HepG2 (cell line): Measurements from ENCODE around the gene TUBA4B. TPM values are rescaled to one million over a fixed set of nuclear protein-coding genes. Genes with fewer than 3 reads are reported as not detected.

Experiments
- ATAC-seq: fragments of 200-7000 bp; cut with Tn5 transposase; 3 replicates; pipeline ENCODE4 v1.9.1; 2020; ENCODE audit warnings: mild to moderate bottlenecking, moderate library complexity
- BruUV-seq: library from RNA; stranded (reverse); fragments of 400-500 nt; replicated peaks from 2 replicates; lab custom pipeline; 2021; lab: Mats Ljungman, UMichigan
- CTCF ChIA-PET: fragments of 300-600 bp; formaldehyde crosslinking; extraction: SDS; loops from one replicate; lab custom pipeline; 2021; ENCODE audit warnings: low total read pairs, inconsistent platforms, low intra/inter-chr PET ratio; lab: Yijun Ruan, JAX
- POLR2A ChIA-PET: fragments of 350-600 bp; sonication (Branson Sonifier 250); formaldehyde crosslinking; loops from one replicate; lab custom pipeline; 2020; ENCODE audit warnings: antibody characterized with exemption, inconsistent platforms; lab: Yijun Ruan, JAX
- DNase-seq: peaks from one replicate; pipeline ENCODE4 v3.0.0-alpha.2; 2015; ENCODE audit warnings: low spot score
- FAIRE-seq: peaks from 3 replicates; lab custom pipeline; 2011; peaks lifted over from hg19 to GRCh38; lab: Jason Lieb, UNC
- H2AFZ ChIP-seq: one replicate; pipeline ENCODE4 v1.6.1; 2011; ENCODE audit warnings: low read length, inconsistent platforms
- H3K27ac ChIP-seq: fragments of 300-600 bp; 3 replicates; pipeline ENCODE4 v1.8.0; 2011; ENCODE audit warnings: mixed run types, mild to moderate bottlenecking, mixed read lengths, low read length, inconsistent platforms; ENCODE audit not compliant: insufficient read depth; ENCODE audit errors: extremely low read length
- H3K27me3 ChIP-seq, 2 experiments: fragments of 200-600 bp in 1 of 2; 2 replicates in 1 of 2; 3 replicates in 1 of 2; pipeline versions ENCODE4 v1.6.0 to v1.8.0; 2011; ENCODE audit warnings: low read length in 2 of 2, mild to moderate bottlenecking in 2 of 2, moderate library complexity in 2 of 2, inconsistent platforms in 1 of 2; ENCODE audit not compliant: insufficient read depth in 2 of 2, control insufficient read depth in 1 of 2
- H3K36me3 ChIP-seq, 2 experiments: fragments of 200-600 bp in 1 of 2; replicated peaks in 1 of 2; 2 replicates in 1 of 2; 3 replicates in 1 of 2; pipeline versions ENCODE4 v1.5.1 to v1.8.0; 2011; ENCODE audit warnings: low read length in 2 of 2, inconsistent platforms in 1 of 2; ENCODE audit not compliant: insufficient read depth in 2 of 2, control insufficient read depth in 1 of 2
- H3K4me1 ChIP-seq: 2 replicates; pipeline ENCODE4 v1.5.1; 2012; ENCODE audit warnings: low read length, inconsistent platforms; ENCODE audit not compliant: insufficient read depth
- H3K4me2 ChIP-seq: 2 replicates; pipeline ENCODE4 v1.6.0; 2011; ENCODE audit warnings: low read depth, low read length, inconsistent platforms
- H3K4me3 ChIP-seq, 3 experiments: fragments of 200-600 bp in 1 of 3; sonication (generic), shearing (Covaris generic) in 1 of 3; replicated peaks in 1 of 3; 2 replicates each; pipeline ENCODE4 v1.5.1; 2011 to 2016; ENCODE audit warnings: low read length in 3 of 3, inconsistent platforms in 2 of 3, low read depth in 2 of 3, mild to moderate bottlenecking in 2 of 3, control low read depth in 1 of 3, mixed read lengths in 1 of 3; ENCODE audit not compliant: insufficient read depth in 1 of 3
- H3K79me2 ChIP-seq: one replicate; pipeline ENCODE4 v1.6.1; 2011; ENCODE audit warnings: low read length, inconsistent platforms; ENCODE audit not compliant: insufficient read depth
- H3K9ac ChIP-seq: 2 replicates; pipeline ENCODE4 v1.6.0; 2011; ENCODE audit warnings: mild to moderate bottlenecking, low read depth, low read length, inconsistent platforms; ENCODE audit not compliant: insufficient read depth
- H3K9me3 ChIP-seq: 2 replicates; pipeline ENCODE4 v1.5.1; 2012; ENCODE audit warnings: mild to moderate bottlenecking, low read length
- H4K20me1 ChIP-seq: 2 replicates; pipeline ENCODE4 v1.6.0; 2011; ENCODE audit warnings: inconsistent platforms, mild to moderate bottlenecking, low read length, moderate library complexity; ENCODE audit not compliant: insufficient read depth
- EED ChIP-seq: sonication (generic); formaldehyde crosslinking; IDR thresholded peaks from 2 replicates; pipeline ENCODE4 v1.5.0; 2020; ENCODE audit warnings: mild to moderate bottlenecking, missing genetic modification reagents
- ZBTB1 ChIP-seq: sonication (generic); formaldehyde crosslinking; IDR thresholded peaks from 2 replicates; pipeline ENCODE4 v1.4.0; 2020; ENCODE audit warnings: missing genetic modification reagents, borderline replicate concordance
- ZNF382 ChIP-seq: sonication (generic); formaldehyde crosslinking; IDR thresholded peaks from 2 replicates; pipeline ENCODE4 v1.5.0; 2020; ENCODE audit warnings: missing genetic modification reagents, mild to moderate bottlenecking, borderline replicate concordance
- WGBS: methylation state at CpG from one replicate; pipeline ENCODE4 v1.1.6; 2017; ENCODE audit warnings: low lambda C conversion rate; 5-methylcytosine and 5-hydroxymethylcytosine counted together
- in situ Hi-C: cut with HindIII; loops from 2 replicates; pipeline ENCODE4 v1.10.0; 2017; ENCODE audit warnings: low pct_unique_long_range_greater_than_20kb; ENCODE audit not compliant: extremely low pct_ligation_motif_present
- intact Hi-C: fragments of 100-400 bp; cut with micrococcal nuclease; formaldehyde crosslinking; loops from one replicate; pipeline ENCODE4 v1.10.0; 2022; ENCODE audit not compliant: unreplicated experiment
- polyA plus RNA-seq, 8 experiments: library from polyadenylated mRNA; depleted of rRNA in 3 of 8; stranded (reverse) in 7 of 8; unstranded in 1 of 8; fragments of >200 nt; fragmentation: Illumina TruSeq in 4 of 8; extraction: Trizol in 4 of 8; gene quantifications; 2 replicates each; pipeline versions ENCODE4 v1.2.1 to v1.2.3, GENCODE V29; 2011 to 2016; ENCODE audit warnings: low read depth in 4 of 8, missing spikeins in 1 of 8, mixed read lengths in 1 of 8; ENCODE audit not compliant: insufficient read depth in 1 of 8
- total RNA-seq, 5 experiments: library from RNA; depleted of rRNA; stranded (reverse); fragments of >200 nt; fragmentation: Illumina TruSeq; extraction: Trizol; gene quantifications; 2 replicates each; pipeline ENCODE4 v1.2.3, GENCODE V29; 2016; ENCODE audit warnings: low read depth in 1 of 5
- TF ChIP-seq, protein P1 (sequence below), 2 experiments: fragments of 450-650 bp in 1 of 2; sonication (generic) in 1 of 2; formaldehyde crosslinking in 1 of 2; IDR thresholded peaks; 2 replicates each; pipeline versions ENCODE4 v1.6.1 to v1.8.0; 2016 to 2022; ENCODE audit warnings: antibody characterized with exemption in 1 of 2, mild to moderate bottlenecking in 1 of 2, missing genetic modification reagents in 1 of 2

Gene TUBA4B
- total and polyA plus RNA-seq, 2 of the 13 experiments (the other 11 are each of a cell fraction or from before 2014, with no cell fraction given) = 0.18 to 0.22 TPM

DNA sequence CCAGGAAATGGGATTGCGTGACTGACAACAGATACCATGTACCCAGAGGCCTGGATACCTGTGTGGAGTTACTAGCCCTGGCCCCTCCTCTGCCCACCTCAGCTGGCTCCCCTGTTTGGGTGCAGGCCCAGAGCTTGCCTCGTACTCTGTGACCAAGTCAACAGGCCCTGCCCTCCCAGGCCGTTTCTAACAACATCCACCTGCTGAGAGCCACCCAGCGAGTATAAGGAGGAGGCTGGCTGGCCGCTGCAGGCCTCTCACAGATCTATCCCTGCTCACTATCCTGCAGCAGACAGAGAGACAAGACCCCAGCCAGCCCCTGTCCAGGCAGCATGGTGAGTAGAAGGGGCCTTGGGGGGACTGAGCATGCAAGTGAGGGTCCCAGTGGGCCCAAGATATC lies 13.2 kb downstream of the TUBA4B start:
- CTCF ChIA-PET = no interaction called here
- peaks cover 26% of the 10 kb centered on the region for H3K4me1 ChIP-seq

DNA sequence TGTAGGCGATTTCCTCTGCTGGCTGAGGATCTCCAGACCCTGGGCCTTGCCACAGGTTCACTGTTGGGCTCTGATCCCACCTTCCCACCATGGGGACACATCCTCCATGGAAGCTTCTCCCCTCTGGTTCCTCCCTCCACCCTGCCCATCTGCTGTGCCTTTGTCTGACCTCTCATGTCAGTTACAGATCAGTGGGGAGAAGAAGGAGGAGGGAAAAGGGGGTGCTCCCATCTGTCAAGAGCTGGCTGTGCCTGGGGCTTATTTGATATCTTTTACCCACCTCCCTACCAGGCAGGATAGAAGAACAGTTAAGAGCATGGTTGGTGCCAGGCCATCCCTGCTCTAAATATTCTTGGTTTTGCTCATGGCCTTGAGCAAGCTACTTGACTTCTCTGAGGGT lies 13.8 kb downstream of the TUBA4B start:
- peaks cover 26% of the 10 kb centered on the region for H3K4me1 ChIP-seq
- H3K36me3 ChIP-seq = no peaks in the 10 kb centered on the region
- no peak overlapping the region for H3K9ac ChIP-seq
- FAIRE-seq (no peak), DNase-seq (no peak), ATAC-seq (no peak)
- H4K20me1 ChIP-seq = no peaks in the 10 kb centered on the region
- POLR2A ChIA-PET = no interaction called here
- in situ Hi-C loops = no loop called here
- CTCF ChIA-PET = no interaction called here
- no peaks in the 10 kb centered on the region for H3K79me2 ChIP-seq
- no peak overlapping the region for H3K27ac ChIP-seq
- no peak overlapping the region for H2AFZ ChIP-seq
- 30% methylated on average over 1 of the region's 1 CpG for WGBS
- BruUV-seq = no TSS peak
- peaks cover 2 to 19% of the 10 kb centered on the region in 2 experiments; a peak in 2 of 5 replicates for H3K27me3 ChIP-seq
- no peak overlapping the region for H3K4me3 ChIP-seq
- H3K9me3 ChIP-seq = no peaks in the 10 kb centered on the region
- TF ChIP-seq, protein P1, sequence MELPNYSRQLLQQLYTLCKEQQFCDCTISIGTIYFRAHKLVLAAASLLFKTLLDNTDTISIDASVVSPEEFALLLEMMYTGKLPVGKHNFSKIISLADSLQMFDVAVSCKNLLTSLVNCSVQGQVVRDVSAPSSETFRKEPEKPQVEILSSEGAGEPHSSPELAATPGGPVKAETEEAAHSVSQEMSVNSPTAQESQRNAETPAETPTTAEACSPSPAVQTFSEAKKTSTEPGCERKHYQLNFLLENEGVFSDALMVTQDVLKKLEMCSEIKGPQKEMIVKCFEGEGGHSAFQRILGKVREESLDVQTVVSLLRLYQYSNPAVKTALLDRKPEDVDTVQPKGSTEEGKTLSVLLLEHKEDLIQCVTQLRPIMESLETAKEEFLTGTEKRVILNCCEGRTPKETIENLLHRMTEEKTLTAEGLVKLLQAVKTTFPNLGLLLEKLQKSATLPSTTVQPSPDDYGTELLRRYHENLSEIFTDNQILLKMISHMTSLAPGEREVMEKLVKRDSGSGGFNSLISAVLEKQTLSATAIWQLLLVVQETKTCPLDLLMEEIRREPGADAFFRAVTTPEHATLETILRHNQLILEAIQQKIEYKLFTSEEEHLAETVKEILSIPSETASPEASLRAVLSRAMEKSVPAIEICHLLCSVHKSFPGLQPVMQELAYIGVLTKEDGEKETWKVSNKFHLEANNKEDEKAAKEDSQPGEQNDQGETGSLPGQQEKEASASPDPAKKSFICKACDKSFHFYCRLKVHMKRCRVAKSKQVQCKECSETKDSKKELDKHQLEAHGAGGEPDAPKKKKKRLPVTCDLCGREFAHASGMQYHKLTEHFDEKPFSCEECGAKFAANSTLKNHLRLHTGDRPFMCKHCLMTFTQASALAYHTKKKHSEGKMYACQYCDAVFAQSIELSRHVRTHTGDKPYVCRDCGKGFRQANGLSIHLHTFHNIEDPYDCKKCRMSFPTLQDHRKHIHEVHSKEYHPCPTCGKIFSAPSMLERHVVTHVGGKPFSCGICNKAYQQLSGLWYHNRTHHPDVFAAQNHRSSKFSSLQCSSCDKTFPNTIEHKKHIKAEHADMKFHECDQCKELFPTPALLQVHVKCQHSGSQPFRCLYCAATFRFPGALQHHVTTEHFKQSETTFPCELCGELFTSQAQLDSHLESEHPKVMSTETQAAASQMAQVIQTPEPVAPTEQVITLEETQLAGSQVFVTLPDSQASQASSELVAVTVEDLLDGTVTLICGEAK (IDR thresholded peaks at IDR 0.05) = no peak
- TF ChIP-seq, protein P1 (CRISPR knock-in tag; IDR thresholded peaks at IDR 0.05) = no peak
- TF ChIP-seq EED (CRISPR knock-in tag) = no peak
- no peak overlapping the region for H3K4me2 ChIP-seq
- intact Hi-C loops = no loop called here

More for the DNA sequence above, 13.2 kb downstream of the TUBA4B start:
- in situ Hi-C loops = no loop called here
- H4K20me1 ChIP-seq = no peaks in the 10 kb centered on the region
- DNase-seq (no peak), FAIRE-seq (no peak), ATAC-seq (no peak)
- H3K4me2 ChIP-seq = no peak overlapping the region
- 20% methylated on average over 3 of the region's 5 CpGs for WGBS
- POLR2A ChIA-PET = interaction anchor here (1.4 kb wide), 1 partner anchor 12 kb away, joined by 5 read pairs; the partner anchor contains the start of gene DNAJB2
- peaks cover 2 to 25% of the 10 kb centered on the region in 2 experiments; a peak in 2 of 5 replicates for H3K27me3 ChIP-seq
- H3K79me2 ChIP-seq = no peaks in the 10 kb centered on the region
- H3K9me3 ChIP-seq = no peaks in the 10 kb centered on the region
- BruUV-seq = no TSS peak
- no peak overlapping the region for H3K4me3 ChIP-seq
- intact Hi-C loops = no loop called here
- no peak for TF ChIP-seq ZBTB1 (CRISPR knock-in tag)
- no peak for TF ChIP-seq ZNF382 (CRISPR knock-in tag)
- H3K36me3 ChIP-seq = no peaks in the 10 kb centered on the region
- no peak overlapping the region for H3K9ac ChIP-seq
- H3K27ac ChIP-seq = no peak overlapping the region
- no peak overlapping the region for H2AFZ ChIP-seq
